Liver (tissue), 9 donors: Measurements from ENCODE around the gene ADCY9. TPM values are rescaled to one million over a fixed set of nuclear protein-coding genes. Genes with fewer than 3 reads are reported as not detected.

Source experiments
- DNase-seq: peaks from one replicate; pipeline ENCODE4 v3.0.0-alpha.2; 2017; ENCODE audit warnings: low spot score
- H3K27ac ChIP-seq, 2 donors: one replicate each; pipeline ENCODE4 v1.7.0; 2013; ENCODE audit warnings: inconsistent platforms in 2 of 2, low read length in 2 of 2, control low read depth in 1 of 2, low read depth in 1 of 2, mild to moderate bottlenecking in 1 of 2
- H3K27me3 ChIP-seq, 4 donors: one replicate each; pipeline versions ENCODE4 v1.6.1 to v1.7.0; 2013; ENCODE audit warnings: low read length in 3 of 4, inconsistent platforms in 1 of 4, mild to moderate bottlenecking in 1 of 4, moderate library complexity in 1 of 4; ENCODE audit not compliant: control insufficient read depth in 4 of 4, insufficient read depth in 4 of 4
- H3K36me3 ChIP-seq, 4 donors: one replicate each; pipeline versions ENCODE4 v1.6.1 to v1.7.0; 2013; ENCODE audit warnings: low read length in 3 of 4, mild to moderate bottlenecking in 3 of 4, low read depth in 1 of 4, moderate library complexity in 1 of 4; ENCODE audit not compliant: control insufficient read depth in 4 of 4, insufficient read depth in 3 of 4
- H3K4me1 ChIP-seq, 4 donors: one replicate each; pipeline versions ENCODE4 v1.6.1 to v1.7.0; 2013; ENCODE audit warnings: low read length in 3 of 4, mild to moderate bottlenecking in 3 of 4, moderate library complexity in 1 of 4; ENCODE audit not compliant: control insufficient read depth in 4 of 4, insufficient read depth in 4 of 4
- H3K4me3 ChIP-seq, 3 donors: one replicate each; pipeline versions ENCODE4 v1.6.1 to v1.7.0; 2013; ENCODE audit warnings: low read length in 3 of 3, control low read depth in 1 of 3, low read depth in 1 of 3, mild to moderate bottlenecking in 1 of 3
- H3K9ac ChIP-seq, 2 donors: one replicate each; pipeline ENCODE4 v1.7.0; 2013; ENCODE audit warnings: low read length in 2 of 2, mild to moderate bottlenecking in 2 of 2, moderate library complexity in 2 of 2, control low read depth in 1 of 2, low read depth in 1 of 2
- H3K9me3 ChIP-seq, 4 donors: one replicate each; pipeline versions ENCODE4 v1.6.1 to v1.7.0; 2013; ENCODE audit warnings: low read length in 3 of 4; ENCODE audit not compliant: control insufficient read depth in 4 of 4
- EGR1 ChIP-seq, 2 donors: IDR thresholded peaks; 2 replicates each; pipeline ENCODE4 v1.6.1; 2016 to 2018; ENCODE audit warnings: antibody characterized with exemption in 2 of 2, low read depth in 2 of 2
- FOXA1 ChIP-seq: IDR thresholded peaks from 2 replicates; pipeline ENCODE4 v1.6.1; 2016; ENCODE audit warnings: antibody characterized with exemption
- FOXA2 ChIP-seq: IDR thresholded peaks from 2 replicates; pipeline ENCODE4 v1.6.1; 2016; ENCODE audit warnings: antibody characterized with exemption
- GABPA ChIP-seq, 2 donors: IDR thresholded peaks in 1 of 2; conservative IDR thresholded peaks in 1 of 2; 2 replicates each; pipeline ENCODE4 v1.6.1; 2016; ENCODE audit warnings: antibody characterized with exemption in 2 of 2, mild to moderate bottlenecking in 1 of 2, moderate library complexity in 1 of 2
- HNF4A ChIP-seq, 2 donors: conservative IDR thresholded peaks; 2 replicates each; pipeline ENCODE4 v1.6.1; 2016; ENCODE audit warnings: antibody characterized with exemption in 2 of 2, mild to moderate bottlenecking in 2 of 2
- HNF4G ChIP-seq: IDR thresholded peaks from 2 replicates; pipeline ENCODE4 v1.6.1; 2016; ENCODE audit warnings: antibody characterized with exemption
- JUND ChIP-seq, 2 donors: IDR thresholded peaks; 2 replicates each; pipeline ENCODE4 v1.6.1; 2016; ENCODE audit warnings: antibody characterized with exemption in 2 of 2
- MAX ChIP-seq: IDR thresholded peaks from 2 replicates; pipeline ENCODE4 v1.6.1; 2016; ENCODE audit warnings: antibody characterized with exemption
- NR2F2 ChIP-seq: IDR thresholded peaks from 2 replicates; pipeline ENCODE4 v1.6.1; 2016; ENCODE audit warnings: antibody characterized with exemption
- RAD21 ChIP-seq, 2 donors: IDR thresholded peaks; 2 replicates each; pipeline ENCODE4 v1.6.1; 2016; ENCODE audit warnings: antibody characterized with exemption in 2 of 2, mild to moderate bottlenecking in 2 of 2
- RXRA ChIP-seq, 2 donors: IDR thresholded peaks; 2 replicates each; pipeline ENCODE4 v1.6.1; 2017 to 2018; ENCODE audit warnings: antibody characterized with exemption in 2 of 2, mild to moderate bottlenecking in 1 of 2
- SP1 ChIP-seq: IDR thresholded peaks from 2 replicates; pipeline ENCODE4 v1.6.1; 2018; ENCODE audit warnings: antibody characterized with exemption, mild to moderate bottlenecking
- TAF1 ChIP-seq: conservative IDR thresholded peaks from 2 replicates; pipeline ENCODE4 v1.6.1; 2016; ENCODE audit warnings: antibody characterized with exemption, mild to moderate bottlenecking
- YY1 ChIP-seq: IDR thresholded peaks from 2 replicates; pipeline ENCODE4 v1.6.1; 2016; ENCODE audit warnings: antibody characterized with exemption, mild to moderate bottlenecking
- WGBS: extraction: QIAGEN DNeasy Blood & Tissue Kit; methylation state at CpG from one replicate; pipeline ENCODE4 v1.1.7; 2013; 5-methylcytosine and 5-hydroxymethylcytosine counted together
- polyA plus RNA-seq, 2 donors: library from polyadenylated mRNA; stranded (reverse) in 1 of 2; unstranded in 1 of 2; fragments of 200-250 nt in 1 of 2; fragments of >200 nt in 1 of 2; fragmentation: Nextera tagmentation in 1 of 2; extraction: Ambion mirVana in 1 of 2; gene quantifications; one replicate each; pipeline versions ENCODE4 v1.2.1 to v1.2.3, GENCODE V29; 2013 to 2015
- total RNA-seq, 2 donors: library from RNA; depleted of rRNA; stranded (reverse); fragments of >200 nt; gene quantifications; one replicate each; pipeline ENCODE4 v1.2.3, GENCODE V29; 2014
- TF ChIP-seq, protein P1 (sequence below): IDR thresholded peaks from 2 replicates; pipeline ENCODE4 v1.6.1; 2016; ENCODE audit warnings: antibody characterized with exemption, mild to moderate bottlenecking
- TF ChIP-seq, protein P2 (sequence below): fragments of 150-350 bp; IDR thresholded peaks from 2 replicates; pipeline ENCODE4 v1.5.1; 2017; ENCODE audit warnings: improper control_type of control experiment, low read depth, low read length; ENCODE audit not compliant: missing input control
- TF ChIP-seq, protein P3 (sequence below): IDR thresholded peaks from 2 replicates; pipeline ENCODE4 v1.6.1; 2016; ENCODE audit warnings: antibody characterized with exemption
- TF ChIP-seq, protein P4 (sequence below): IDR thresholded peaks from 2 replicates; pipeline ENCODE4 v1.6.1; 2016; ENCODE audit warnings: antibody characterized with exemption
- donor health status: healthy.
- donor health status: healthy.
- donor health status: healthy.
- donor health status: healthy.
- donor health status: healthy.

The ADCY9 gene
- total and polyA plus RNA-seq, 4 donors: 3.6 to 25.1 (median 11.0) TPM

- TF ChIP-seq RAD21 (IDR thresholded peaks at IDR 0.05) (no peak), MAX (no peak), EGR1 (IDR thresholded peaks at IDR 0.05; ENCODE audit: low read depth in 2 of 2) (no peak), YY1 (no peak), GABPA (IDR thresholded peaks at IDR 0.05 in 1 of 2, conservative IDR thresholded peaks at IDR 0.05 in 1 of 2) (no peak), JUND (IDR thresholded peaks at IDR 0.05) (no peak), HNF4G (no peak), TAF1 (no peak), FOXA1 (no peak), SP1 (no peak), HNF4A (conservative IDR thresholded peaks at IDR 0.05) (no peak), RXRA (IDR thresholded peaks at IDR 0.05) (no peak), NR2F2 (no peak), FOXA2 (no peak)
- TF ChIP-seq, protein P1, sequence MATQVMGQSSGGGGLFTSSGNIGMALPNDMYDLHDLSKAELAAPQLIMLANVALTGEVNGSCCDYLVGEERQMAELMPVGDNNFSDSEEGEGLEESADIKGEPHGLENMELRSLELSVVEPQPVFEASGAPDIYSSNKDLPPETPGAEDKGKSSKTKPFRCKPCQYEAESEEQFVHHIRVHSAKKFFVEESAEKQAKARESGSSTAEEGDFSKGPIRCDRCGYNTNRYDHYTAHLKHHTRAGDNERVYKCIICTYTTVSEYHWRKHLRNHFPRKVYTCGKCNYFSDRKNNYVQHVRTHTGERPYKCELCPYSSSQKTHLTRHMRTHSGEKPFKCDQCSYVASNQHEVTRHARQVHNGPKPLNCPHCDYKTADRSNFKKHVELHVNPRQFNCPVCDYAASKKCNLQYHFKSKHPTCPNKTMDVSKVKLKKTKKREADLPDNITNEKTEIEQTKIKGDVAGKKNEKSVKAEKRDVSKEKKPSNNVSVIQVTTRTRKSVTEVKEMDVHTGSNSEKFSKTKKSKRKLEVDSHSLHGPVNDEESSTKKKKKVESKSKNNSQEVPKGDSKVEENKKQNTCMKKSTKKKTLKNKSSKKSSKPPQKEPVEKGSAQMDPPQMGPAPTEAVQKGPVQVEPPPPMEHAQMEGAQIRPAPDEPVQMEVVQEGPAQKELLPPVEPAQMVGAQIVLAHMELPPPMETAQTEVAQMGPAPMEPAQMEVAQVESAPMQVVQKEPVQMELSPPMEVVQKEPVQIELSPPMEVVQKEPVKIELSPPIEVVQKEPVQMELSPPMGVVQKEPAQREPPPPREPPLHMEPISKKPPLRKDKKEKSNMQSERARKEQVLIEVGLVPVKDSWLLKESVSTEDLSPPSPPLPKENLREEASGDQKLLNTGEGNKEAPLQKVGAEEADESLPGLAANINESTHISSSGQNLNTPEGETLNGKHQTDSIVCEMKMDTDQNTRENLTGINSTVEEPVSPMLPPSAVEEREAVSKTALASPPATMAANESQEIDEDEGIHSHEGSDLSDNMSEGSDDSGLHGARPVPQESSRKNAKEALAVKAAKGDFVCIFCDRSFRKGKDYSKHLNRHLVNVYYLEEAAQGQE: no peak
- TF ChIP-seq, protein P2, sequence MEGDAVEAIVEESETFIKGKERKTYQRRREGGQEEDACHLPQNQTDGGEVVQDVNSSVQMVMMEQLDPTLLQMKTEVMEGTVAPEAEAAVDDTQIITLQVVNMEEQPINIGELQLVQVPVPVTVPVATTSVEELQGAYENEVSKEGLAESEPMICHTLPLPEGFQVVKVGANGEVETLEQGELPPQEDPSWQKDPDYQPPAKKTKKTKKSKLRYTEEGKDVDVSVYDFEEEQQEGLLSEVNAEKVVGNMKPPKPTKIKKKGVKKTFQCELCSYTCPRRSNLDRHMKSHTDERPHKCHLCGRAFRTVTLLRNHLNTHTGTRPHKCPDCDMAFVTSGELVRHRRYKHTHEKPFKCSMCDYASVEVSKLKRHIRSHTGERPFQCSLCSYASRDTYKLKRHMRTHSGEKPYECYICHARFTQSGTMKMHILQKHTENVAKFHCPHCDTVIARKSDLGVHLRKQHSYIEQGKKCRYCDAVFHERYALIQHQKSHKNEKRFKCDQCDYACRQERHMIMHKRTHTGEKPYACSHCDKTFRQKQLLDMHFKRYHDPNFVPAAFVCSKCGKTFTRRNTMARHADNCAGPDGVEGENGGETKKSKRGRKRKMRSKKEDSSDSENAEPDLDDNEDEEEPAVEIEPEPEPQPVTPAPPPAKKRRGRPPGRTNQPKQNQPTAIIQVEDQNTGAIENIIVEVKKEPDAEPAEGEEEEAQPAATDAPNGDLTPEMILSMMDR: no peak
- TF ChIP-seq, protein P3, sequence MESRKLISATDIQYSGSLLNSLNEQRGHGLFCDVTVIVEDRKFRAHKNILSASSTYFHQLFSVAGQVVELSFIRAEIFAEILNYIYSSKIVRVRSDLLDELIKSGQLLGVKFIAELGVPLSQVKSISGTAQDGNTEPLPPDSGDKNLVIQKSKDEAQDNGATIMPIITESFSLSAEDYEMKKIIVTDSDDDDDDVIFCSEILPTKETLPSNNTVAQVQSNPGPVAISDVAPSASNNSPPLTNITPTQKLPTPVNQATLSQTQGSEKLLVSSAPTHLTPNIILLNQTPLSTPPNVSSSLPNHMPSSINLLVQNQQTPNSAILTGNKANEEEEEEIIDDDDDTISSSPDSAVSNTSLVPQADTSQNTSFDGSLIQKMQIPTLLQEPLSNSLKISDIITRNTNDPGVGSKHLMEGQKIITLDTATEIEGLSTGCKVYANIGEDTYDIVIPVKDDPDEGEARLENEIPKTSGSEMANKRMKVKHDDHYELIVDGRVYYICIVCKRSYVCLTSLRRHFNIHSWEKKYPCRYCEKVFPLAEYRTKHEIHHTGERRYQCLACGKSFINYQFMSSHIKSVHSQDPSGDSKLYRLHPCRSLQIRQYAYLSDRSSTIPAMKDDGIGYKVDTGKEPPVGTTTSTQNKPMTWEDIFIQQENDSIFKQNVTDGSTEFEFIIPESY: no peak
- TF ChIP-seq, protein P4, sequence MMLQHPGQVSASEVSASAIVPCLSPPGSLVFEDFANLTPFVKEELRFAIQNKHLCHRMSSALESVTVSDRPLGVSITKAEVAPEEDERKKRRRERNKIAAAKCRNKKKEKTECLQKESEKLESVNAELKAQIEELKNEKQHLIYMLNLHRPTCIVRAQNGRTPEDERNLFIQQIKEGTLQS: no peak
- peaks cover 7 to 48% (median 36%) of the 10 kb centered on the region in 4 donors for H3K4me1 ChIP-seq
- no peaks in the 10 kb centered on the region for H3K36me3 ChIP-seq
- H3K27me3 ChIP-seq: no peaks in the 10 kb centered on the region
- no peaks in the 10 kb centered on the region for H3K9me3 ChIP-seq
- WGBS: 88% methylated on average over 13 of the region's 13 CpGs
- H3K4me3 ChIP-seq: no peak overlapping the region
- no peak overlapping the region for H3K27ac ChIP-seq
- no peak for DNase-seq
- H3K9ac ChIP-seq: no peak overlapping the region
These were observed 6.2 kb downstream of the ADCY9 start for GRCh38 chr16:4110065-4110464.
